ENCODE results near the gene ZC3H4.
A peak's percentile ranks its signal among the peaks of the same experiment; 100 is the strongest.
"Not testable (repeated sequence)": the region's sequence is repeated elsewhere in the genome, so short reads cannot be mapped to it uniquely, and the experiment has no call there.

The ZC3H4 gene

DNA sequence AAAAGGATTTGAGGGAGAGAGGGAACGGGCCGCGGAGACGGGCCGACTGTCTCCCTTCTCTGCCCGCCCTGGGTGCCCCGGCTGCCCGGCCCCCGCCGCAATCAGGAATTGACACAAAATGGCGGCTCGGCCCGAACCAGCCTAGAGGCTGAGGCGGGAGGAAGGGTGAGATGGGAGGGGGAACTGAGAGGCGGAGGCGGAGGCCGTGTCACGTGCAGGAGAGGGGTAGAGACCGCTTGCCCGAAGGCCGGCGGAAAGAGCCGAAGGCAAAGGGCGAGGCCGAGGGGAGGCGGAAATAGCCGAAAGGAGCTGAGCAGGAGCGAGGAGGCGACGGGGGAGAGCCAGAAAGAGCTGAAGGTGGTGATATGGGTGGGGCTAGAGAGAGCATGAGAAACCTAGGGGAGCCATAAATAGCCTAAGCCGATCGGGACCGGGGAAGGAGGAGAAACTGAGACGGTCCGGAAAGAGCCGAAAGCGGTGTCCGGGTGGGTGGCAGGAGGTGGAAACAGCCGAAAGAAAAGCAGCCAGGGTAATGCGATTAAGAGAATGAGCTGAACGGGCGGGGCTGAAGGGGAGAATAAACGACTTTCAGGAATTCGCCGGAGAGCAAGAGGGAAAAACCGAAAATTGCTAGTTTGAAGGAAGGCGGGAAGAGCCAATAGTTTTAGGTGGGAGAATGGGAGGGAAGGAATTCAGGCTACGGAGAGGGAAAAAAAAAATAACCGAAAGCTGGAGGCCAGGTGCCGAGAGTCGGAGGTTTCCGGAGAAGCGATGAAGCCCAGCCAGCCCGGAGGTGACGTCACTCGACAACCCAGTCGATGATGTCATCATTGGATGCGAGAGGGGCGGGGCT, at the start of gene ZC3H4:
ZC3H4 (minus strand) TSS at position 780 of the 853 bp plus-strand sequence. CDS start 1,192 bp downstream, outside the sequence.
- DNase-seq (ENCODE audit: low read depth in 4 of 4, low spot score in 1 of 4), result peak; percentile 93 to 99 (median 97)

GRCh38 chr19:47161876-47162489, 48.4 kb upstream of the ZC3H4 start:
- no peak for DNase-seq (ENCODE audit: low read depth in 4 of 4, low spot score in 1 of 4)

GRCh38 chr19:47158879-47159503, 45.4 kb upstream of the ZC3H4 start:
- peak in 1 of 4 experiments; percentile 25 for DNase-seq (ENCODE audit: low read depth in 4 of 4, low spot score in 1 of 4)

- no peak for DNase-seq (ENCODE audit: low read depth in 4 of 4, low spot score in 1 of 4)
Observed at GRCh38 chr19:47158367-47158791, 44.8 kb upstream of the ZC3H4 start.

- DNase-seq (ENCODE audit: low read depth in 4 of 4, low spot score in 1 of 4), result no peak
Observed at GRCh38 chr19:47157431-47158321, 44.1 kb upstream of the ZC3H4 start.

DNA sequence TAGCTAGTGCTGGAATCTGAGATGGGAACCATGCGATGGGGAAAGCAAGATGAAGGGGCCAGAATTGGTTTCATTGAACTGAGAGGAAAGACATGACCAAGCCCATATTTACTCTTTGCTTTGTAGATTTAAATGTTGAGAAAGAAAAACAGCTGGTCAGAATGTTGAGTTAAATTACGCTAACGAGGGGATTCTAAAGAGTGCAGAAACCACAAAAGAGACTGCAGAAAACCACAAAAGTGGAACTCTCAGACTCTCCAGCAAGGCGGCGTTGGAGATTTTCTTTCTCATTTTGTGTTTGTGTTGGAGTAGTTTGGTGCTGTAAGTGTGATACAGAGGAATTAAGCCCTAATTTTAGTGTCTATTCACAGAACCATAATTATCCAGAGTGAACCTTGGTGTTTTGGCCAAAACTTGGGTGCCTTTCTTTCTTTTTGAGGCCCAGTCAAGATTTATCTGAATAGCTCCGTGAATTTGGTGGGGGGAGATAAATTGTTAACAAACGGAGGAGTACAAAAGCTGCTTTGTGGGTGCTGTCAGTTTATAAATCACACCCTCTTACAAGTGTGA, 43.4 kb upstream of the ZC3H4 start:
- DNase-seq (ENCODE audit: low read depth in 4 of 4, low spot score in 1 of 4), result no peak

DNA sequence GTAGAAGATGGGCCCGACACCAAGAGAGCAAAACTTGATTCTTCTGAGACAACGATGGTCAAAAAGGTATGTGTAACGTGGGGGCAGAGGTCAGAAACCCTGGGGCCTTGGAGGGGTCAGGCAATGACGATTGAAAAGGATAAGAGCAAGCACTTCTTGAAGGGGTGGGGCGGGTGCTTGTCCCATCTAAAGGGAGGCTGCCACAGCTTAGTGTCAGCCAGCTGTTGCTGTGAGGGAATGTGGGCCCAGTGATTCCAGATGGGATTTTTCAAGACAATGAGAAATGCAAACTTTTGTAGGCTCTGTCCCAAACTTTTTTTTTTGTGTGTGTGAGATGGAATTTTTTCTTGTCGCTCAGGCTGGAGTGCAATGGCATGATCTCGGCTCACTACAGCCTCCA, 41.6 kb upstream of the ZC3H4 start:
- no peak for DNase-seq (ENCODE audit: low read depth in 4 of 4, low spot score in 1 of 4)

- no peak for DNase-seq (ENCODE audit: low read depth in 4 of 4, low spot score in 1 of 4)
Observed at GRCh38 chr19:47153266-47153665, 39.7 kb upstream of the ZC3H4 start.

GRCh38 chr19:47152632-47153031, 39.1 kb upstream of the ZC3H4 start:
- no peak for DNase-seq (ENCODE audit: low read depth in 4 of 4, low spot score in 1 of 4)

DNA sequence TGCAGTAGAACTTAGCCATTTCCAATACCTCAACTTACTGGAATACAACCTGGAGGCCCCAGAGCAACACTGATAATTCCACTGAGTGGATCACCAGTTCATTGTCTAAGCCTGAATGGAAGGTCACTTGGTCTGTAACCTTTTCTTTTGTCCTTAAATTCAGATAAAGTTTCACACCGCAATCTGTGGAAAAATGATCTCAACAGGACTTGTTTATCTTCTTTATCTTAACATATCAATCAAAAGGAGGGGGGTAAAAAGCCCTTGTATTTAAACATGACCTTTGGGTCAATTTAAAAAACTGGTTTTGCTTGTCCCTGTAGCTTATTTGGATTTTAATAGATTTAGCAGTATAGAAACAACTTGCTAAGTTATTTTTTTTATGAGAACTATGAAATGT, 38.6 kb upstream of the ZC3H4 start:
- no peak for DNase-seq (ENCODE audit: low read depth in 4 of 4, low spot score in 1 of 4)

GRCh38 chr19:47151627-47152026, 38.1 kb upstream of the ZC3H4 start:
- DNase-seq (ENCODE audit: low read depth in 4 of 4, low spot score in 1 of 4), result no peak

- no peak for DNase-seq (ENCODE audit: low read depth in 4 of 4, low spot score in 1 of 4)
Observed at GRCh38 chr19:47146920-47147319, 33.3 kb upstream of the ZC3H4 start.

DNA sequence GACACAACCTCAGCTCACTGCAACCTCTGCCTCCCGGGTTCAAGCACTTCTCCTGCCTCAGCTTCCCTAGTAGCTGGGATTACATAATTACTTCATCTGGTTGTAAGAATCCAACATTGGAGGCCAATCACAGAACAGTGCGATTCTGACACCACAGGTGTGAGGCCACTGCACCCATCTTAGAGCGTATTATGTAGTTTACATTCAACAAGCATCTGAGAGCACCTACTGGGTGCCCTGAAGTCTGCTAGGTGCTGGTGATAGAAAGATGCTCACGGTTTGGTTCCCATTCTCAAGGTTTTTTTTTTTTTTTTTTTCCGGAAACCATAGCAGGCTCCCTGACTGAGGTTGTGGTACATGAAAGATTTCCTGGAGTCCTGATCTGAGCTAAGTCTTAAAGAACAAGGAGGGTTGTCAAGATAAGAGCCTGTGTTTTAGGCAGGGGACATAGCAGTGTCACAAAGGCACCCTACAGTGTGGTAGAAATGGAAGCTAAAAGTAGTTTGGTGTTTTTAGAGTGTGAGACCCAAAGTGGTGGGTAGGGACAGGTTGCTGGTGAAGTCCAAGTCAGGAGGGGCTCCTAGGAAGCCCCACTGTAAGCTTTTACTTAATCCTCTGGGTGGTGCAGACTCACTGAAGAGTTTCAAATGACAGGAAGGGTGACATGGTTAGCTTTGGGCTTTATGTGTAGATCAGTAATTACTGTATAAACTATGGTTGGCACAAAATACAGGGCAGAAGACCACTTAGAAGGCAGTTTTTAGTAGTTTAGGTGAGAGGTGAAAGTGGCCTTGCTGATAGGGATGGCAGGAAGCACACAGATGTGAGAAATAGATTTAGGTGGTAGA, 32.3 kb upstream of the ZC3H4 start:
- DNase-seq (ENCODE audit: low read depth in 4 of 4, low spot score in 1 of 4), result no peak

GRCh38 chr19:47144630-47145029, 31.1 kb upstream of the ZC3H4 start:
- DNase-seq (ENCODE audit: low read depth in 4 of 4, low spot score in 1 of 4), result no peak

DNA sequence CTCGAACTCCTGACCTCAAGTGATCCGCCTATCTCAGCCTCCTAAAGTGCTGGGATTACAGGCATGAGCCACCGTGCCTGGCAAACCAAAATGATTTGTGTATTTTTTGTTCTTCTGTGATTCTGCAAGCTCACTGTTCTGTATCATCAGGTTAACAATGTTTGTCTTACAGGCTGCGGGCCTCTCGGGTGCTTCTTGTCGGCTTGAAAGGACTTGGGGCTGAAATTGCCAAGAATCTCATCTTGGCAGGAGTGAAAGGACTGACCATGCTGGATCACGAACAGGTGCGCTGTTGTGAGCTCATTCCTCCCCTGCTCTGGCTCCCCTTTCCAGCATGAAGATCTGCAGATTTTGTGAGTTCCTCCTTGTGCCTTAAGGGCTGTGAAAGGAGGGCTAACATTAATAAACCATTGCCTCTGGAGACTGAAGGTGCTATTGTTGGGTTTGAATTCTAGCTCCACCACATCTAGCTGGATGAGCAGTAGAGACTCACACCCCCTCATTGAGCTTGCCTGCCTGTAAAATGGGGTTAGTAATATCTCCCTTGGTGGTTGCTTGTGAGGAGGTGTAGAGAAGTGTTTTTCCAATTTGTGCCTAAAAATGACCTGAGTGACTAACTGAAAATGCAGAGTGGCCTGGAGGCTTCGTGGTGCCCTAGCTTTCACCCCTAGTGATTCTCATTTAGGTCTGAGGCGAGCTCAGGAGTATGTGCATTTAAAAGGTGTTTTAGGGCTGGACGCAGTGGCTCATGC, 29.9 kb upstream of the ZC3H4 start:
- DNase-seq (ENCODE audit: low read depth in 4 of 4, low spot score in 1 of 4), result no peak

DNA sequence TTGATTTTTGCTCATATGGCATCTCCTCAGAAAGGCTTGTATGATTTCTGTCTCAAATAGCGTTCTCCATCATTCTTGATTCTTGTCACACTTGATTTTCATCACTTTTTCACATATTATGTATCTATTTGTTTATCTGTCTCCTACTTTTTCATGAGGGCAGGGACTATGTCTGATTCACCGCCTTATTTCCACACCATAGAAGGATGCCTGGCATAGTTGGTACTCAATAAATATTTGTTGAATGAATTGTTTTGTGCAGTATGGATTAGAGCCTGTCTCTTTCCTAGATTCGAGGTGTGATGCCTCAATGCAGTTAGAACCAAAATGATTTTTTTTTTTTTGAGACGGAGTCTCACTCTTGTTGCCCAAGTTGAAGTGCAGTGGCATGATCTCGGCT, 29.2 kb upstream of the ZC3H4 start:
- no peak for DNase-seq (ENCODE audit: low read depth in 4 of 4, low spot score in 1 of 4)

DNA sequence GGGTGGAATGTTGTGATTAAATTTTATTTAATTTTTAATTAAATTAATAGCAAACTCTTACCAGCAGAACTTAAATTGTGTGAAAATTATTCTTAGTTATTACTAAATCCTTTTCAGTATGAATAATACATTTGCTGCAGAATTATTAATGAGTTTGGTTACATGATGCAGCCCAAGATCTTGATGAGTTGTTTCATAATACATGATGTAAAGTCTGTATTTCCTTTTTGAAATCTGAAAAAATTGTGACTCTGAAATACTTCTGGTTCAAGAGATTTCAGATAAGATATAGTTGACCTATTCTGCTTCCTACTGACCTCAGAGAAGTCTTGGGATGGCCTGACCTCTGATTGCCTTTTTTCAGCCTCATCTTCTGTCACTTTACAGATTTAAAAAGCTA, 28.1 kb upstream of the ZC3H4 start:
- no peak for DNase-seq (ENCODE audit: low read depth in 4 of 4, low spot score in 1 of 4)

DNA sequence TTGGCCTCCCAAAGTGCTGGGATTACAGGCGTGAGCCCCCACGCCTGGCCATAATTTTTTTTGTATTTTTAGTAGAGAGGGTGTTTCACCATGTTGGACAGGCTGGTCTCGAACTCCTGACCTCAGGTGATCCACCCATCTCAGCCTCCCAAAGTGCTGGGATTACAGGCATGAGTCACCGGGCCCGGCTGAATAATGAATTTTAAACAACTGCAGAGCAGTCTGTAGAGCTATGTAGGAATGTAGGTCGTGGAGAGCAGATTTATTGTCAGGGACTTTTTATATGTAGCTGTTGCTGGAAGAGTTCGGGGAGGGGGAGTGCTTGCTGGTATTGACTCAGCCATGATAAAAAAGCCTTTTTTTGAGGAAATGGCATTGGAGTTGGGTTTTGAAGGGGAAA, 27.7 kb upstream of the ZC3H4 start:
- DNase-seq (ENCODE audit: low read depth in 4 of 4, low spot score in 1 of 4), result not testable (repeated sequence)

DNA sequence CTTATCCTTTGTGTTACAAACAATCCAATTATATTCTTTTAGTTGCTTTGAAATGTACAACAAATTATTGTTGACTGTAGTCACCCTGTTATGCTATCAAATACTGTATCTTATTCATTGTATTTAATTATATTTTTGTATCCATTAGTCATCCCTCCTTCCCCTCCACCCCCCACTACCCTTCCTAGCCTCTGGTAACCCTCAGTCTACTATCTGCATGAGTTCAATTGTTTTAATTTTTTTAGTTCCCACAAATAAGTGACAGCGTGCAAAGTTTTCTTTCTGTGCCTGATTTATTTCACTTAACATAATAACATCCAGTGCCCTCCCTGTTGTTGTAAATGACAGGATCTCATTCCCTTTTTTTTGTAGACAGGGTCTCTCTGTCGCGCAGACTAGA, 21.6 kb upstream of the ZC3H4 start:
- no peak for DNase-seq (ENCODE audit: low read depth in 4 of 4, low spot score in 1 of 4)

Data from stimulated activated CD4-positive, alpha-beta T cell treated with anti-CD3 and anti-CD28 coated beads, Interleukin-1b, Interleukin-23, amount 100 ng/mL, for 24 hours (primary cell).